SK-N-SH treated with all-trans-retinoic acid at 6 μM for 48 hours (cell line): ENCODE results near the gene MS4A6E.

Experiments used
- ATAC-seq: fragments of 200-7000 bp; cut with Tn5 transposase; 3 replicates; pipeline ENCODE4 v1.9.1; 2020; ENCODE audit warnings: mild to moderate bottlenecking, moderate library complexity
- BACH2 ChIP-seq: fragments of 250-450 bp; sonication (Bioruptor Pico); IDR thresholded peaks from 2 replicates; pipeline ENCODE4 v1.9.0; 2021; ENCODE audit warnings: mild to moderate bottlenecking, borderline replicate concordance
- CSDC2 ChIP-seq: fragments of 250-450 bp; sonication (Bioruptor Pico); IDR thresholded peaks from 2 replicates; pipeline ENCODE4 v1.5.0; 2020; ENCODE audit warnings: mild to moderate bottlenecking, moderate library complexity
- ESRRG ChIP-seq: fragments of 250-450 bp; sonication (Bioruptor Pico); IDR thresholded peaks from 2 replicates; pipeline ENCODE4 v1.6.1; 2021; ENCODE audit warnings: mild to moderate bottlenecking
- GLIS3 ChIP-seq: fragments of 250-450 bp; sonication (Bioruptor Pico); IDR thresholded peaks from 2 replicates; pipeline ENCODE4 v1.5.0; 2020; ENCODE audit warnings: mild to moderate bottlenecking, moderate library complexity
- OSR1 ChIP-seq: fragments of 250-450 bp; sonication (Bioruptor Pico); IDR thresholded peaks from 2 replicates; pipeline ENCODE4 v1.8.0; 2022; ENCODE audit warnings: moderate library complexity, mild to moderate bottlenecking, inconsistent platforms
- PPARA ChIP-seq: fragments of 250-450 bp; sonication (Bioruptor Pico); IDR thresholded peaks from 2 replicates; pipeline ENCODE4 v1.5.0; 2020; ENCODE audit warnings: mild to moderate bottlenecking, borderline replicate concordance
- RARB ChIP-seq: fragments of 250-450 bp; sonication (Bioruptor Pico); IDR thresholded peaks from 2 replicates; pipeline ENCODE4 v1.8.0; 2021; ENCODE audit warnings: mild to moderate bottlenecking, moderate library complexity
- SNAI2 ChIP-seq: fragments of 250-450 bp; sonication (Bioruptor Pico); IDR thresholded peaks from 2 replicates; pipeline ENCODE4 v1.5.0; 2020; ENCODE audit warnings: mild to moderate bottlenecking, moderate library complexity
- TCF4 ChIP-seq: fragments of 250-450 bp; sonication (Bioruptor Pico); IDR thresholded peaks from 2 replicates; pipeline ENCODE4 v1.8.0; 2021; ENCODE audit warnings: mild to moderate bottlenecking, moderate library complexity, borderline replicate concordance
- TOX ChIP-seq: fragments of 250-450 bp; sonication (Bioruptor Pico); IDR thresholded peaks from 2 replicates; pipeline ENCODE4 v1.8.0; 2021; ENCODE audit warnings: mild to moderate bottlenecking, moderate library complexity, borderline replicate concordance
- ZC3H10 ChIP-seq: fragments of 250-450 bp; sonication (Bioruptor Pico); IDR thresholded peaks from 2 replicates; pipeline ENCODE4 v1.5.1; 2021; ENCODE audit warnings: mild to moderate bottlenecking, moderate library complexity
- ZFP3 ChIP-seq: fragments of 250-450 bp; sonication (Bioruptor Pico); IDR thresholded peaks from 2 replicates; pipeline ENCODE4 v1.5.0; 2020; ENCODE audit warnings: mild to moderate bottlenecking, moderate library complexity
- ZFP30 ChIP-seq: fragments of 450-650 bp; formaldehyde crosslinking; IDR thresholded peaks from 2 replicates; pipeline ENCODE4 v1.5.0; 2022; ENCODE audit warnings: mild to moderate bottlenecking, moderate library complexity
- ZNF565 ChIP-seq: fragments of 450-650 bp; formaldehyde crosslinking; conservative IDR thresholded peaks from 2 replicates; pipeline ENCODE4 v1.5.0; 2020; ENCODE audit warnings: low read depth, mild to moderate bottlenecking, moderate library complexity
- ZNF70 ChIP-seq: fragments of 450-650 bp; formaldehyde crosslinking; IDR thresholded peaks from 2 replicates; pipeline ENCODE4 v1.5.0; 2020; ENCODE audit warnings: mild to moderate bottlenecking, moderate library complexity
- ZNF8 ChIP-seq: fragments of 450-650 bp; formaldehyde crosslinking; IDR thresholded peaks from 2 replicates; pipeline ENCODE4 v1.5.0; 2020; ENCODE audit warnings: mild to moderate bottlenecking, moderate library complexity
- TF ChIP-seq, protein P1 (sequence below): fragments of 250-450 bp; sonication (Bioruptor Pico); IDR thresholded peaks from 2 replicates; pipeline ENCODE4 v1.5.0; 2020; ENCODE audit warnings: mild to moderate bottlenecking, moderate library complexity
- TF ChIP-seq, protein P2 (sequence below): fragments of 250-450 bp; sonication (Bioruptor Pico); IDR thresholded peaks from 2 replicates; pipeline ENCODE4 v1.8.0; 2020; ENCODE audit warnings: mild to moderate bottlenecking, moderate library complexity, borderline replicate concordance
- TF ChIP-seq, protein P3 (sequence below): fragments of 250-450 bp; sonication (Bioruptor Pico); IDR thresholded peaks from 2 replicates; pipeline ENCODE4 v1.5.1; 2020; ENCODE audit warnings: low read depth, mild to moderate bottlenecking, moderate library complexity

The MS4A6E gene

DNA sequence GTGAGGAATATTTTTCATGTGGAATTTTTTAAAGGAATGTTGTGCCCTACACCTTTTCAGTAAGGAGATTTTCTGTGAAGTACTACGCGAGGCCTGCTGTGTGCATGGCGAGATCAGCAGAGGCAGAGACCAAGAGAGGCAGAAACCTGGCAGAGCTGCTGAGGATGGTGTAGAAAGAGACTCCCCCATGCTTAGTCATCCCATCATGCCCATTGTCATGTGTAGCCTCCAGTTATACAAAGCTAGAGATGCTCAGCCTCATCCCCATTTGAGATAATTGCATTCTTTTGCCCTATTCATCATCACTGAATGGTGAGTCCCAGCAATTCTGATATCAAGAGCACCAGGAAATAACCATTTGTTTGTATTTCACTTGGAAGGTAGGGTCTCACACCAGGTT lies 48.3 kb downstream of the MS4A6E start:
- ATAC-seq, result no peak
- TF ChIP-seq SNAI2 (CRISPR knock-in tag) (no peak), ZNF565 (no peak), PPARA (CRISPR knock-in tag) (no peak), ZFP3 (no peak), GLIS3 (CRISPR knock-in tag) (no peak), TOX (CRISPR knock-in tag) (no peak), ESRRG (CRISPR knock-in tag) (no peak), ZC3H10 (CRISPR knock-in tag) (no peak), RARB (no peak), CSDC2 (CRISPR knock-in tag) (no peak), ZNF70 (CRISPR knock-in tag) (no peak), ZNF8 (CRISPR knock-in tag) (no peak), TCF4 (CRISPR knock-in tag) (no peak), ZFP30 (CRISPR knock-in tag) (no peak), OSR1 (no peak)
- TF ChIP-seq, protein P1, sequence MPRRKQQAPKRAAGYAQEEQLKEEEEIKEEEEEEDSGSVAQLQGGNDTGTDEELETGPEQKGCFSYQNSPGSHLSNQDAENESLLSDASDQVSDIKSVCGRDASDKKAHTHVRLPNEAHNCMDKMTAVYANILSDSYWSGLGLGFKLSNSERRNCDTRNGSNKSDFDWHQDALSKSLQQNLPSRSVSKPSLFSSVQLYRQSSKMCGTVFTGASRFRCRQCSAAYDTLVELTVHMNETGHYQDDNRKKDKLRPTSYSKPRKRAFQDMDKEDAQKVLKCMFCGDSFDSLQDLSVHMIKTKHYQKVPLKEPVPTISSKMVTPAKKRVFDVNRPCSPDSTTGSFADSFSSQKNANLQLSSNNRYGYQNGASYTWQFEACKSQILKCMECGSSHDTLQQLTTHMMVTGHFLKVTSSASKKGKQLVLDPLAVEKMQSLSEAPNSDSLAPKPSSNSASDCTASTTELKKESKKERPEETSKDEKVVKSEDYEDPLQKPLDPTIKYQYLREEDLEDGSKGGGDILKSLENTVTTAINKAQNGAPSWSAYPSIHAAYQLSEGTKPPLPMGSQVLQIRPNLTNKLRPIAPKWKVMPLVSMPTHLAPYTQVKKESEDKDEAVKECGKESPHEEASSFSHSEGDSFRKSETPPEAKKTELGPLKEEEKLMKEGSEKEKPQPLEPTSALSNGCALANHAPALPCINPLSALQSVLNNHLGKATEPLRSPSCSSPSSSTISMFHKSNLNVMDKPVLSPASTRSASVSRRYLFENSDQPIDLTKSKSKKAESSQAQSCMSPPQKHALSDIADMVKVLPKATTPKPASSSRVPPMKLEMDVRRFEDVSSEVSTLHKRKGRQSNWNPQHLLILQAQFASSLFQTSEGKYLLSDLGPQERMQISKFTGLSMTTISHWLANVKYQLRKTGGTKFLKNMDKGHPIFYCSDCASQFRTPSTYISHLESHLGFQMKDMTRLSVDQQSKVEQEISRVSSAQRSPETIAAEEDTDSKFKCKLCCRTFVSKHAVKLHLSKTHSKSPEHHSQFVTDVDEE (CRISPR knock-in tag), result no peak
- TF ChIP-seq, protein P2, sequence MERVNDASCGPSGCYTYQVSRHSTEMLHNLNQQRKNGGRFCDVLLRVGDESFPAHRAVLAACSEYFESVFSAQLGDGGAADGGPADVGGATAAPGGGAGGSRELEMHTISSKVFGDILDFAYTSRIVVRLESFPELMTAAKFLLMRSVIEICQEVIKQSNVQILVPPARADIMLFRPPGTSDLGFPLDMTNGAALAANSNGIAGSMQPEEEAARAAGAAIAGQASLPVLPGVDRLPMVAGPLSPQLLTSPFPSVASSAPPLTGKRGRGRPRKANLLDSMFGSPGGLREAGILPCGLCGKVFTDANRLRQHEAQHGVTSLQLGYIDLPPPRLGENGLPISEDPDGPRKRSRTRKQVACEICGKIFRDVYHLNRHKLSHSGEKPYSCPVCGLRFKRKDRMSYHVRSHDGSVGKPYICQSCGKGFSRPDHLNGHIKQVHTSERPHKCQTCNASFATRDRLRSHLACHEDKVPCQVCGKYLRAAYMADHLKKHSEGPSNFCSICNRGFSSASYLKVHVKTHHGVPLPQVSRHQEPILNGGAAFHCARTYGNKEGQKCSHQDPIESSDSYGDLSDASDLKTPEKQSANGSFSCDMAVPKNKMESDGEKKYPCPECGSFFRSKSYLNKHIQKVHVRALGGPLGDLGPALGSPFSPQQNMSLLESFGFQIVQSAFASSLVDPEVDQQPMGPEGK (CRISPR knock-in tag), result no peak
- TF ChIP-seq, protein P3, sequence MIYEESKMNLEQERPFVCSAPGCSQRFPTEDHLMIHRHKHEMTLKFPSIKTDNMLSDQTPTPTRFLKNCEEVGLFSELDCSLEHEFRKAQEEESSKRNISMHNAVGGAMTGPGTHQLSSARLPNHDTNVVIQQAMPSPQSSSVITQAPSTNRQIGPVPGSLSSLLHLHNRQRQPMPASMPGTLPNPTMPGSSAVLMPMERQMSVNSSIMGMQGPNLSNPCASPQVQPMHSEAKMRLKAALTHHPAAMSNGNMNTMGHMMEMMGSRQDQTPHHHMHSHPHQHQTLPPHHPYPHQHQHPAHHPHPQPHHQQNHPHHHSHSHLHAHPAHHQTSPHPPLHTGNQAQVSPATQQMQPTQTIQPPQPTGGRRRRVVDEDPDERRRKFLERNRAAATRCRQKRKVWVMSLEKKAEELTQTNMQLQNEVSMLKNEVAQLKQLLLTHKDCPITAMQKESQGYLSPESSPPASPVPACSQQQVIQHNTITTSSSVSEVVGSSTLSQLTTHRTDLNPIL (CRISPR knock-in tag), result no peak

DNA sequence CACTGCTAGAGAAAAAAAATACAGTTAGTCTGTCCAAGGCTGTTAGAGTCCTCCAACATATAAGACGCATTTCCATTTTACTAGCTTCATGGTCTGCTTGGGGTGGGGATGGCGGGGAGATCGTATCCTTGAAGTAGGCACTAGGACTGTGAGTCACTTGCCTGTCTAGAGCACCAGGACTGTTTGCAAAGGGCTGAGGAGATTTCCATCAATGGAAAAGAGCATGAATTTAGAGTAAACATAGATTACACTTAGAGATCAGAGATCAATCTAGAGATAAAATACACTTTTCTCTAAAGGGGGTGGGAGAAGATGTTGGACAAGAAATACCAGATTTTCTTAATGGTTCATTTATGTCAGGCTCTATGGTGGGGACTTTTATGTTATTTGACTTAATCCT lies 49.5 kb downstream of the MS4A6E start:
- no peak for ATAC-seq
- TF ChIP-seq, protein P2 (CRISPR knock-in tag), result no peak
- TF ChIP-seq, protein P1 (CRISPR knock-in tag), result no peak
- TF ChIP-seq, protein P3 (CRISPR knock-in tag), result no peak
- TF ChIP-seq BACH2 (CRISPR knock-in tag) (no peak), SNAI2 (CRISPR knock-in tag) (no peak), ZNF8 (CRISPR knock-in tag) (no peak), CSDC2 (CRISPR knock-in tag) (no peak), RARB (no peak)
